RWPE1 (cell line): Measurements from ENCODE around the gene GPC2.
A peak's percentile ranks its signal among the peaks of the same experiment; 100 is the strongest.
"Not testable (repeated sequence)": the region's sequence is repeated elsewhere in the genome, so short reads cannot be mapped to it uniquely, and the experiment has no call there.

Experiments
- CTCF ChIA-PET: fragments of 350-600 bp; sonication (Branson Sonifier 250); formaldehyde crosslinking; extraction: SDS; loops from one replicate; lab custom pipeline; 2021; lab: Yijun Ruan, JAX
- POLR2A ChIA-PET: fragments of 400-600 bp; formaldehyde crosslinking; extraction: SDS; loops from one replicate; lab custom pipeline; 2020; ENCODE audit warnings: antibody characterized with exemption; ENCODE audit not compliant: low non-redundant PET; lab: Yijun Ruan, JAX
- DNase-seq: peaks from one replicate; pipeline ENCODE4 v3.0.0; 2012; ENCODE audit warnings: low spot score
- H3K27ac ChIP-seq: fragments of 450-650 bp; 2 replicates; pipeline ENCODE4 v1.5.1; 2017
- CTCF ChIP-seq: fragments of 450-650 bp; conservative IDR thresholded peaks from 2 replicates; pipeline ENCODE4 v1.5.1; 2017; ENCODE audit warnings: low read depth, mild to moderate bottlenecking

GPC2 gene

GRCh38 chr7:100152937-100153666 lies 24.1 kb downstream of the GPC2 start:
- no peak for DNase-seq
- ChIA-PET POLR2A (no interaction called here), CTCF (no interaction called here)
- TF ChIP-seq CTCF: no peak
- H3K27ac ChIP-seq: peak overlapping the region; percentile 93

GRCh38 chr7:100152404-100152803 lies 24.8 kb downstream of the GPC2 start:
- H3K27ac ChIP-seq: no peak overlapping the region
- ChIA-PET CTCF (no interaction called here), POLR2A (no interaction called here)
- no peak for TF ChIP-seq CTCF
- no peak for DNase-seq

- POLR2A ChIA-PET: interaction anchor here (0.5 to 1.6 kb wide), 7 partner anchors 9 to 46 kb away, joined by 3 to 10 read pairs (median 3); partner anchors contain the start of genes GPC2 and STAG3
- no peak for TF ChIP-seq CTCF
- DNase-seq: peak; percentile 99
- peak within 1 kb of the TSS; percentile 78 for H3K27ac ChIP-seq
- CTCF ChIA-PET: interaction anchor here (0.6 kb wide), 1 partner anchor 20 kb away, joined by 4 read pairs; no protein-coding TSS in a partner anchor
Observed at GRCh38 chr7:100148559-100149328, 28.4 kb downstream of the GPC2 start, which contains the start of gene LAMTOR4. Gene LAMTOR4 (plus strand): TSS chr7:100148918. CDS start chr7:100148973, 55 bp downstream.

DNA sequence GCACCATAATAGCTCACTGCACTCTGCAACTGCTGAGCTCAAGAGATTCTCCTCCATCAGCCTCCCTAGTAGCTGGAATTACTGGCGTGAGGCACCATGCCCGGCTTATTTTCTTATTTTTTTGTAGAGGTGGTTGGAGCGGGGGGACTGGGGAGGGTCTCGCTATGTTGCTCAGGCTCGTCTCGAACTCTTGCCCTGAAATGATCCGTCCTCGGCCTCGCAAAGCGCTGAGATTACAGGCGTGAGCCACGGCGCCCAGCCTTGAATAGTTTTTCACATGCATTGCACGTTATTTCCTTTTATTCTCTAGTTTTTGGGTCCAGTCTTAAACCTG lies 29.0 kb downstream of the GPC2 start:
- no peak for DNase-seq
- CTCF ChIA-PET: interaction anchor here (0.6 kb wide), 1 partner anchor 19 kb away, joined by 4 read pairs; no protein-coding TSS in a partner anchor
- H3K27ac ChIP-seq: peak overlapping the region; percentile 78
- POLR2A ChIA-PET: interaction anchor here (0.9 to 1.6 kb wide), 4 partner anchors 10 to 29 kb away, joined by 3 to 10 read pairs (median 4); partner anchors contain the start of genes GPC2 and STAG3
- no peak for TF ChIP-seq CTCF

- DNase-seq: no peak
- TF ChIP-seq CTCF: no peak
- ChIA-PET POLR2A (no interaction called here), CTCF (interaction anchor here (0.6 kb wide), 1 partner anchor 312 kb away, joined by 3 read pairs; no protein-coding TSS in a partner anchor)
- no peak overlapping the region for H3K27ac ChIP-seq
Observed at GRCh38 chr7:100147278-100147677, 29.9 kb downstream of the GPC2 start.

DNA sequence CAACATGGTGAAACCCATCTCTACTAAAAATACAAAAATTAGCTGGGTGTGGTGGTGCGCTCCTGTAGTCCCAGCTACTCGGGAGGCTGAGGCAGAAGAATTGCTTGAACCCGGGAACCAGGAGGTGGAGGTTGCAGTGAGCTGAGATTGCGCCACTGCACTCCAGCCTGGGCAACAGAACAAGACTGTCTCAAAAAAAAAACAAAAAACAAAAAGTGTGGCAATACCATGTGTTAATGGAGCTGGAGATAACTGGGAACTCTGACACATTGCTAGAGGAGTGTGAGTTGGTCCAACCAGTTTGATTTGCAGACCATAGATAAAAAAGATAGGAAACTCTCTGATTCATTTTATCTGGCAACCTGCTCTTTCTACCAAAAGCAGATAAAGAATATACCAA lies 30.8 kb downstream of the GPC2 start:
- ChIA-PET CTCF (interaction anchor here (0.6 to 0.7 kb wide), 2 partner anchors 147 to 651 kb away, joined by 3 to 4 read pairs; no protein-coding TSS in a partner anchor), POLR2A (interaction anchor here (0.7 kb wide), 1 partner anchor 13 kb away, joined by 6 read pairs; no protein-coding TSS in a partner anchor)
- not testable (repeated sequence) for DNase-seq, H3K27ac ChIP-seq
